GM13977 (cell line): ENCODE data around the gene ARL15.

Experiments used
- DNase-seq: peaks from one replicate; pipeline ENCODE4 v3.0.0; 2012; ENCODE audit warnings: low spot score
- CTCF ChIP-seq: IDR thresholded peaks from 2 replicates; pipeline ENCODE4 v1.5.1; 2012; ENCODE audit warnings: mild to moderate bottlenecking, control low read depth; ENCODE audit not compliant: insufficient read depth; ENCODE audit errors: extremely low read depth, missing control alignments
- in situ Hi-C: fragments of 300-500 bp; cut with MboI; formaldehyde crosslinking; loops from one replicate; pipeline ENCODE4 v1.12.0; 2022; ENCODE audit warnings: low sequenced_read_pairs, low pct_unique_long_range_greater_than_20kb, mixed read lengths, inconsistent platforms; ENCODE audit not compliant: unreplicated experiment

ARL15 gene

GRCh38 chr5:53970475-53970874, 339.9 kb downstream of the ARL15 start:
- DNase-seq: no peak
- TF ChIP-seq CTCF: no peak
- in situ Hi-C loops: no loop called here

- DNase-seq: no peak
- TF ChIP-seq CTCF: no peak
- in situ Hi-C loops: no loop called here
Measured at GRCh38 chr5:53969176-53969730, 341.1 kb downstream of the ARL15 start.

- in situ Hi-C loops: no loop called here
- TF ChIP-seq CTCF: no peak
- DNase-seq: no peak
Measured at GRCh38 chr5:53965459-53965858, 344.9 kb downstream of the ARL15 start.

- TF ChIP-seq CTCF: no peak
- no peak for DNase-seq
- in situ Hi-C loops: no loop called here
Measured at GRCh38 chr5:53963958-53964357, 346.4 kb downstream of the ARL15 start.

GRCh38 chr5:53962306-53962705, 348.1 kb downstream of the ARL15 start:
- no peak for DNase-seq
- TF ChIP-seq CTCF: no peak

GRCh38 chr5:53956632-53957031, 353.7 kb downstream of the ARL15 start:
- TF ChIP-seq CTCF: no peak
- in situ Hi-C loops: no loop called here
- no peak for DNase-seq

More at GRCh38 chr5:53962306-53962705, 348.1 kb downstream of the ARL15 start:
- in situ Hi-C loops: no loop called here

GRCh38 chr5:53956196-53956595, 354.2 kb downstream of the ARL15 start:
- no peak for DNase-seq
- TF ChIP-seq CTCF: no peak
- in situ Hi-C loops: no loop called here
